HEK293 (cell line): Measurements from ENCODE around the gene NIN.
A peak's percentile ranks its signal among the peaks of the same experiment; 100 is the strongest.

Experiments used
- CTCF ChIA-PET: fragments of 350-600 bp; formaldehyde crosslinking; extraction: SDS; loops from one replicate; lab custom pipeline; 2021; ENCODE audit warnings: antibody characterized with exemption; lab: Yijun Ruan, JAX
- POLR2A ChIA-PET: fragments of 300-600 bp; formaldehyde crosslinking; extraction: SDS; loops from one replicate; lab custom pipeline; 2020; ENCODE audit warnings: antibody characterized with exemption, inconsistent platforms; lab: Yijun Ruan, JAX
- H3K27ac ChIP-seq: fragments of 200-500 bp; sonication (Bioruptor generic); 2 replicates; pipeline ENCODE4 v1.5.1; 2014; ENCODE audit warnings: low read depth, low read length, control low read depth, inconsistent platforms; ENCODE audit errors: extremely low read depth
- H3K36me3 ChIP-seq, 2 experiments: fragments of 200-500 bp in 1 of 2; sonication (Bioruptor generic) in 1 of 2; 1 replicate in 1 of 2; 2 replicates in 1 of 2; pipeline ENCODE4 v1.5.1; 2014 to 2017; ENCODE audit warnings: inconsistent platforms in 2 of 2, low read length in 2 of 2; ENCODE audit not compliant: control insufficient read depth in 2 of 2, insufficient read depth in 1 of 2
- H3K4me1 ChIP-seq: fragments of 200-500 bp; sonication (Bioruptor generic); 2 replicates; pipeline ENCODE4 v1.5.1; 2014; ENCODE audit warnings: mild to moderate bottlenecking, low read length, inconsistent platforms; ENCODE audit not compliant: control insufficient read depth, insufficient read depth
- H3K4me3 ChIP-seq: 2 replicates; pipeline ENCODE4 v1.5.1; 2011; ENCODE audit warnings: low read depth, mild to moderate bottlenecking, control low read depth, low read length, moderate library complexity
- H3K9me3 ChIP-seq: fragments of 200-500 bp; sonication (Bioruptor generic); 2 replicates; pipeline ENCODE4 v1.5.1; 2014; ENCODE audit warnings: low read depth, low read length, inconsistent platforms; ENCODE audit not compliant: control insufficient read depth, insufficient read depth
- ZBTB11 ChIP-seq: fragments of 450-650 bp; formaldehyde crosslinking; conservative IDR thresholded peaks from 2 replicates; pipeline ENCODE4 v1.5.1; 2016; ENCODE audit warnings: low read depth, missing biosample characterization, missing genetic modification characterization
- ZNF146 ChIP-seq: fragments of 450-650 bp; formaldehyde crosslinking; IDR thresholded peaks from 2 replicates; pipeline ENCODE4 v1.5.1; 2016; ENCODE audit warnings: missing biosample characterization, missing genetic modification characterization
- ZNF175 ChIP-seq: fragments of 450-650 bp; formaldehyde crosslinking; IDR thresholded peaks from 2 replicates; pipeline ENCODE4 v1.5.1; 2016; ENCODE audit warnings: missing biosample characterization, missing genetic modification characterization
- ZNF19 ChIP-seq: fragments of 450-650 bp; formaldehyde crosslinking; IDR thresholded peaks from 2 replicates; pipeline ENCODE4; 2016; ENCODE audit warnings: missing biosample characterization, missing genetic modification characterization, low read depth
- ZNF366 ChIP-seq: fragments of 450-650 bp; formaldehyde crosslinking; conservative IDR thresholded peaks from 2 replicates; pipeline ENCODE4 v1.5.1; 2016; ENCODE audit warnings: missing biosample characterization, missing genetic modification characterization
- ZNF37A ChIP-seq: fragments of 450-650 bp; IDR thresholded peaks from 2 replicates; pipeline ENCODE4 v1.5.1; 2018; ENCODE audit warnings: missing biosample characterization, missing genetic modification characterization
- ZNF626 ChIP-seq: fragments of 450-650 bp; sonication (Bioruptor Pico); formaldehyde crosslinking; IDR thresholded peaks from 2 replicates; pipeline ENCODE4 v1.5.1; 2018; ENCODE audit warnings: missing biosample characterization, missing genetic modification characterization, inconsistent platforms
- ZNF658 ChIP-seq: fragments of 450-650 bp; formaldehyde crosslinking; IDR thresholded peaks from 2 replicates; pipeline ENCODE4; 2016; ENCODE audit warnings: missing biosample characterization, missing genetic modification characterization
- ZNF692 ChIP-seq: fragments of 450-650 bp; formaldehyde crosslinking; IDR thresholded peaks from 2 replicates; pipeline ENCODE4 v1.5.1; 2016; ENCODE audit warnings: missing biosample characterization, missing genetic modification characterization
- ZNF777 ChIP-seq: fragments of 450-650 bp; formaldehyde crosslinking; IDR thresholded peaks from 2 replicates; pipeline ENCODE4 v1.5.1; 2017; ENCODE audit warnings: missing biosample characterization, missing genetic modification characterization, borderline replicate concordance
- ZSCAN4 ChIP-seq: fragments of 450-650 bp; formaldehyde crosslinking; IDR thresholded peaks from 2 replicates; pipeline ENCODE4 v1.5.1; 2017; ENCODE audit warnings: missing biosample characterization, missing genetic modification characterization
- ZSCAN5A ChIP-seq: fragments of 450-650 bp; formaldehyde crosslinking; IDR thresholded peaks from 2 replicates; pipeline ENCODE4 v1.5.1; 2016; ENCODE audit warnings: missing biosample characterization, missing genetic modification characterization

NIN gene

GRCh38 chr14:50762001-50762930 is 68.7 kb downstream of the NIN start:
- Histone ChIP-seq H3K36me3 (peaks cover 12 to 73% of the 10 kb centered on the region in 2 experiments), H3K27ac (peak overlapping the region; percentile 87), H3K4me3 (no peak overlapping the region), H3K9me3 (no peaks in the 10 kb centered on the region), H3K4me1 (peaks cover 17% of the 10 kb centered on the region)
- TF ChIP-seq ZNF146 (tag by site-specific recombination) (no peak), ZNF692 (peak; percentile 62), ZNF777 (tag by site-specific recombination) (no peak), ZSCAN4 (tag by site-specific recombination) (no peak), ZNF626 (tag by site-specific recombination) (no peak)
- CTCF ChIA-PET: interaction anchor here (1.0 to 11.0 kb wide), 3 partner anchors 13 to 98 kb away, joined by 3 to 107 read pairs (median 4); no protein-coding TSS in a partner anchor
- POLR2A ChIA-PET: no interaction called here

GRCh38 chr14:50759800-50760543 is 71.0 kb downstream of the NIN start:
- Histone ChIP-seq H3K27ac (no peak overlapping the region), H3K9me3 (no peaks in the 10 kb centered on the region), H3K4me1 (peaks cover 17% of the 10 kb centered on the region), H3K4me3 (no peak overlapping the region), H3K36me3 (peaks cover 12 to 66% of the 10 kb centered on the region in 2 experiments)
- ChIA-PET CTCF (interaction anchor here (0.6 to 11.0 kb wide), 5 partner anchors 9 to 232 kb away, joined by 3 to 107 read pairs (median 3); no protein-coding TSS in a partner anchor), POLR2A (interaction anchor here (0.6 to 0.7 kb wide), 3 partner anchors 35 to 886 kb away, joined by 3 to 8 read pairs (median 4); no protein-coding TSS in a partner anchor)
- TF ChIP-seq ZSCAN5A (no peak), ZNF175 (no peak), ZBTB11 (no peak), ZNF19 (tag by site-specific recombination) (no peak), ZNF366 (tag by site-specific recombination) (no peak), ZNF658 (no peak), ZNF37A (tag by site-specific recombination) (no peak)
